Measurements from ENCODE around the gene SEC24D.
"Not testable (repeated sequence)": the region's sequence is repeated elsewhere in the genome, so short reads cannot be mapped to it uniquely, and the experiment has no call there.

SEC24D gene

GRCh38 chr4:118811832-118812231, 24.1 kb downstream of the SEC24D start:
- no peak for DNase-seq (ENCODE audit: low read depth)

- no peak for DNase-seq (ENCODE audit: low read depth)
Measured at GRCh38 chr4:118810991-118811764, 24.7 kb downstream of the SEC24D start.

DNA sequence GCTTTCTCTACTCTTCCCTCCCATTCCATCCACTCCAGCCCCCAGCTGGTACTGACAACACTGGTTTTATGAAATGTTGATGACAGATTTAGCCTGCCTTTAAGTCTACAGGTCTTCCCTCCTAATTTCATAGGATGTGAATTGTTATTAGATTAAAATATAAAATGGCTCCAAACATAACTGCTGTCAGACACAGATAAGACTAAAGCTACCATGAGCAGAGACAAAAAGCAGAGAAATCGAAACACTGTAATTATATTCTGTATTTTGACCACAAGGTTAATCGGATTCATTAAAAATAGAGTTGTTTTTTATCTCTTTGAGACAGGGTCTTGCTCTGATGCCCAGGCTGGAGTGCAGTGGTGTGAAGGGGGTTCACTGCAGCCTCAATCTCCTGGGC, 28.3 kb downstream of the SEC24D start:
- DNase-seq (ENCODE audit: low read depth), result no peak

- DNase-seq (ENCODE audit: low read depth), result no peak
Measured at GRCh38 chr4:118803253-118803652, 32.7 kb downstream of the SEC24D start.

- DNase-seq (ENCODE audit: low read depth), result no peak
Measured at GRCh38 chr4:118801895-118802575, 33.9 kb downstream of the SEC24D start.

- DNase-seq (ENCODE audit: low read depth), result no peak
Measured at GRCh38 chr4:118799231-118799942, 36.5 kb downstream of the SEC24D start.

DNA sequence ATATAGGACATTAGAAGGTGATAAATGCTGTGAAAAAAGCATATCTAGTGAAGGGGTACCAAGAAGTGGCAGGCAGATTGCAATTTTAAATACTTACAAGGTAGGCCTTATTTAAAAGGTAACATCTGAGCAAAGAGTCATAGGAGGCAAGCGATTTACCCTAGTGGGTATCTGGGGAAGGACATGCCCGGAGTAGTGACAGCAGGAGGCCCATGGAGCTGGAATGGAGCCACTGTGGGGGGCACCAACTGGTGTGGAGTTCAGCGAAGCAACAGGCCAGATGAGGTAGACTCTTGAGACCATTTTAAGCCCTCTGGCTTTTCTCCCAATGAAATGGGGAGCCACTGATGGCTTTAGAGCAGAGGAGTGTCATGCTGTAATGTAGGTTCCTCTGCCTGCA, 37.3 kb downstream of the SEC24D start:
- no peak for DNase-seq (ENCODE audit: low read depth)

DNA sequence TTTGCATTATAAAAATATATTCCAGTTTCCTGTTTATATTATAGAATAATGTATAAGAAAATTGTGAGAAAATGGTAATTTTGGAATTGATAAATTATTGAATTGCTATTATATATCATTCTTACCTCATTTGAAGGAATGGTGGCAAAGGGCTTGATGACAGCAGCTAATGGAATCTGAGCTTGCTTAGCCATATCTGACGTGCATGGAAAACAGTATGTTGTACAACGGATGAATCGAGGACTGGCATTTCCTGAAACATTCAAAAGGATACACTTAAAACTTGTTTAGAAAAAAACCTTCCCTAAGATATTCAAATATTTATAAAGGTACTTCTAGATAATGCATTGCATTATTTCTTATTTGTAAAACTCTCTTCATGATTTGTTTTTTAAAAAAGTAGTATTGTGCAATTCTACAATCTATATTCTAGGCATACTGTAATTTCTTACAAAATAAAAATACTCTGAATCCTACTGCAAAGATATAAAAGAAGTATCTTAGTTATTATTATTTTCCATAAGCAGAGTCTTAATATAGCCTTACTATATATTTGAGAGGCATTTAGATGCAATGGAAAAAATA, 38.3 kb downstream of the SEC24D start:
- no peak for DNase-seq (ENCODE audit: low read depth)

DNA sequence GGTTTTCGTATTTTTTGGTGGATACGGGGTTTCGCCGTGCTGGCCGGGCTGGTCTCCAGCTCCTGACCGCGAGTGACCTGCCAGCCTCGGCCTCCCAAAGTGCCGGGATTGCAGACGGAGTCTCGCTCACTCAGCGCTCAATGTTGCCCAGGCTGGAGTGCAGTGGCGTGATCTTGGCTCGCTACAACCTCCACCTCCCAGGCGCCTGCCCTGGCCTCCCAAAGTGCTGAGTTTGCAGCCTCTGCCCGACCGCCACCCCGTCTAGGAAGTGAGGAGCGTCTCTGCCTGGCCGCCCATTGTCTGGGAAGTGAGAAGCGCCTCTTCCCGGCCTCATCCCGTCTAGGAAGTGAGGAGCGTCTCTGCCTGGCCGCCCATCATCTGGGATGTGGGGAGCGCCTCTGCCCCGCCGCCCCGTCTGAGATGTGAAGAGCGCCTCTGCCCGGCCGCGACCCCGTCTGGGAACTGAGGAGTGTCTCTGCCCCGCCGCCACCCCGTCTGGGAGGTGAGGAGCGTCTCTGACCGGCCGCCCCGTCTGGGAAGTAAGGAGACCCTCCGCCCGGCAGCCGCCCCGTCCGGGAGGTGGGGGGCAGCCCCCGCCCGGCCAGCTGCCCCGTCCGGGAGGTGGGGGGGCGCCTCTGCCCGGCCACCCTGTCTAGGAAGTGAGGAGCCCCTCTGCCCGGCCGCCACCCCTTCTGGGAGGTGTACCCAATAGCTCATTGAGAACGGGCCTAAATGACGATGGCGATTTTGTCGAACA, 44.1 kb downstream of the SEC24D start:
- not testable (repeated sequence) for DNase-seq (ENCODE audit: low read depth)

DNA sequence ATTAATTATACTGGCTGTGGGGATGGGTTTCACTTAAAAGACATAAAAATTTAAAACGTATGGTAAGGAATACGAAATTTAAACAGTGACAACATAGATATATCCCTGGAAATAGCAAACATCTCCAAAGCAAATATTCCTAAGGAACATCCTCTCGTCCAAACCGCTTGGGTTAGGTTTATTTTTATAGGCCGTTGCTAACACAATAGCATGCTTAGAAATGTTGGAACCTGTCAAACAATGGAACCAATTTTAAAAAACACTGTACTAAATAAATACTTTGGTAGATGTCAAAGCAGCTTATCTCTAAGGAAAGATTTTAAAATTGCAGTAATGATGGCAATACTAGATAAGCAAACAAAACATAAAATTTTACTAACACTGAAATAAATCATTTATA, 45.4 kb downstream of the SEC24D start:
- DNase-seq (ENCODE audit: low read depth), result no peak

DNA sequence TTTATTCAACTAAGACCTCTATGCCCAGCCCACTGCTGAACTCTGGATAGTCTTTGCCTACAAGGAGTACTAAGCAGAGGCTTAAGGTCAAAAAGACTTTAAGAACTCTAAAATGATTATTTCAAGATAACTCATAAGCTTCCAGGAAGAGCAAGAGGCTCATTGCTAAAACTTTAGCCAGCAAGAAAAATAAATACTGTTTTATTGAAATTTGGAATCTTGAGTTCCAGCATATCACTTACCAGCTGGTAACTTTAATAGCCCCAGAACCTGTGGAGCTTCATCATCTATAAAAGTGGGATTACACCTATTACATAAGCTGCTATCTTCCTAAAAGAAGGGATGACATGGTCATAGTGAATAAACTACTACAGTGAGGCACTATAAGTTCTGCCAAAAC, 47.0 kb downstream of the SEC24D start:
- no peak for DNase-seq (ENCODE audit: low read depth)

DNA sequence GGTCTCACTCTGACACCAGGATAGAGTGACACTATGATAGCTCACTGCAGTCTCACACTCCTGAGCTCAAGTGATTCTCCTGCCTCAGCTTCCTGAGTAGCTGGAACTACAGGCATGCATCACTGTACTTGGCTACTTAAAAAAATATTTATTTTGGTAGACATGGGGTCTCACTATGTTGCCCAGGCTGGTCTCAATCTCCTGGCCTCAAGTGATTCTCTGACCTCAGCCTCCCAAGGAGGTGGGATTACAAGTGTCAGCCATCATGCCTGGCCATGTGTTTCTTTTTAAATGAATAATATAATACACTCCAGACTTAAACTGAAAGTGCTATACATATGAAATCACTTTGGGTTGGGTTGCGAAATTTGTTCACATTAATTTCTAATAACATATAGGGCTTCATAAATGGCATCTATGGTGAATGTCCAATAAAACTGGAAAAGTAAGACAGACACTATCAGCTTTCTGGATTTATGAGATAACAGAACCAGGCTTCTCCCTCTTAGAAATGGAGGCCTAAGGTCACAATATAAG, 48.0 kb downstream of the SEC24D start:
- no peak for DNase-seq (ENCODE audit: low read depth)

- DNase-seq (ENCODE audit: low read depth), result no peak
Measured at GRCh38 chr4:118784776-118785175, 51.1 kb downstream of the SEC24D start.

GRCh38 chr4:118783887-118784286, 52.0 kb downstream of the SEC24D start:
- no peak for DNase-seq (ENCODE audit: low read depth)

DNA sequence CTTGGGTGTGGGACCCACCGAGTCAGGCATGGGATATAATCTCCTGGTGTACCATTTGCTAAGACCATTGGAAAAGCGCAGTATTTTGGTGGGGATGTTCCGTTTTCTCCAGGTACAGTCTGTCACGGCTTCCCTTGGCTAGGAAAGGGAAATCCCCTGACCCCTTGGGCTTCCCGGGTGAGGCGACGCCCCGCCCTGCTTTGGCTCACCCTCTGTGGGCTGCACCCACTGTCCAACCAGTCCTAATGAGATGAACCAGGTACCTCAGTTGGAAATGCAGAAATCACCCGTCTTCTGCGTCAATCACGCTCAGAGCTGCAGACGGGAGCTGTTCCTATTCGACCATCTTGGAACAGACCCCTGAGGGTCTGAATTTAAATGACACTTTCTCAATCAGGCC, 53.0 kb downstream of the SEC24D start:
- not testable (repeated sequence) for DNase-seq (ENCODE audit: low read depth)

- not testable (repeated sequence) for DNase-seq (ENCODE audit: low read depth)
Measured at GRCh38 chr4:118777649-118778048, 58.3 kb downstream of the SEC24D start.

- DNase-seq (ENCODE audit: low read depth), result not testable (repeated sequence)
Measured at GRCh38 chr4:118776955-118777640, 58.8 kb downstream of the SEC24D start.

- DNase-seq (ENCODE audit: low read depth), result no peak
Measured at GRCh38 chr4:118776157-118776954, 59.6 kb downstream of the SEC24D start.

DNA sequence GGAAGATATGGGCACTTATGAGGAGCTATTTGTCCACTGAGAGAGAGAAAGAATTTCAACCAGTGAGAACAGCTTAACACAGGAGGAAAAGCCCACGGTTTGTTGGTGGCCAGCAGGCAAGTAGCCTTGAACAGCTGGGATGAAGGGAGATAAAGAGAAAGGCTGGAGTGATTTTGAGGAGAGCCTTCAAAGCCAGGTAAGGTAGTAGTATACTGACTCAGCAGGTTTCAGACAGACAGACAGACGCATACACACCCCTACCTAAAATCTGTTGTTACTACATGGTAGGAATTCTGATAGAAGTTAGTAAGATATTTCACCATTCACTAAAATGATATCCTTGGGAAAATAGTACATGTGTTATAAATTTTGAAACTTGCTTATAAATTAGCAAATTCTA, 60.5 kb downstream of the SEC24D start:
- DNase-seq (ENCODE audit: low read depth), result no peak

GRCh38 chr4:118774989-118775388, 60.9 kb downstream of the SEC24D start:
- DNase-seq (ENCODE audit: low read depth), result no peak
